ENCODE results near the gene ALKBH1. TPM values are rescaled to one million over a fixed set of nuclear protein-coding genes. Genes with fewer than 3 reads are reported as not detected.
"Not testable (repeated sequence)": the region's sequence is repeated elsewhere in the genome, so short reads cannot be mapped to it uniquely, and the experiment has no call there.

The ALKBH1 gene
- total and polyA plus RNA-seq, 2 donors (not counting 3 experiments of a cell fraction or from before 2014, with no cell fraction given) = 10.2 to 14.8 TPM

DNA sequence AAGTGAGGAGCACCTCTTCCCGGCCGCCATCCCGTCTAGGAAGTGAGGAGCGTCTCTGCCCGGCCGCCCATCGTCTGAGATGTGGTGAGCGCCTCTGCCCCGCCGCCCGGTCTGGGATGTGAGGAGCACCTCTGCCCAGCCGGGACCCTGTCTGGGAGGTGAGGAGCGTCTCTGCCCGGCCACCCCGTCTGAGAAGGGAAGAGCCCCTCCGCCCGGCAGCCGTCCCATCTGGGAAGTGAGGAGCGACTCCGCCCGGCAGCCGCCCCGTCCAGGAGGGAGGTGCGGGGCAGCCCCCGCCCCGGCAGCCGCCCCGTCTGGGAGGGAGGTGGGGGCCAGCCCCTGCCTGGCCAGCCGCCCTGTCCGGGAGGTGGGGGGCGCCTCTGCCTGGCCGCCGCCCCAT is 39.6 kb upstream of the ALKBH1 start:
- H3K27ac ChIP-seq (ENCODE audit: insufficient read depth, low read depth, low read length); H3K27me3 ChIP-seq (ENCODE audit: control insufficient read depth in 2 of 2, insufficient read depth in 2 of 2, low read length in 2 of 2); H3K9ac ChIP-seq (replicated peaks; ENCODE audit: extremely low read depth, insufficient read depth, low read length); H3K4me3 ChIP-seq (replicated peaks in 1 of 3; ENCODE audit: insufficient read depth in 1 of 3, low read depth in 1 of 3, low read length in 3 of 3); DNase-seq (ENCODE audit: low read depth, low spot score); H3K9me3 ChIP-seq (replicated peaks; ENCODE audit: control insufficient read depth, insufficient read depth, low read length); POLR2A ChIA-PET; dilution Hi-C loops (cut with MboI; ENCODE audit: extremely low pct_ligation_motif_present, low sequenced_read_pairs); H4K20me1 ChIP-seq (replicated peaks; ENCODE audit: control insufficient read depth, extremely low read depth, insufficient read depth, low read length); H2AFZ ChIP-seq (ENCODE audit: low read depth, low read length); BruUV-seq (replicated peaks); intact Hi-C loops (cut with micrococcal nuclease); H3K4me2 ChIP-seq (ENCODE audit: insufficient read depth, low read length); H3K9me1 ChIP-seq (replicated peaks; ENCODE audit: control insufficient read depth, extremely low read depth, insufficient read depth, low read length); FAIRE-seq; H3K4me1 ChIP-seq (ENCODE audit: control insufficient read depth, extremely low read depth, insufficient read depth, low read length): not testable (repeated sequence)
- peaks cover 7 to 11% of the 10 kb centered on the region in 2 experiments for H3K36me3 ChIP-seq (ENCODE audit: control insufficient read depth in 2 of 2, extremely low read depth in 1 of 2, insufficient read depth in 2 of 2, low read length in 2 of 2)
- peaks cover 29% of the 10 kb centered on the region for H3K79me2 ChIP-seq (ENCODE audit: control insufficient read depth, insufficient read depth, low read length)
- CTCF ChIA-PET = interaction anchor here (0.6 kb wide), 1 partner anchor 328 kb away, joined by 3 read pairs; no protein-coding TSS in a partner anchor

DNA sequence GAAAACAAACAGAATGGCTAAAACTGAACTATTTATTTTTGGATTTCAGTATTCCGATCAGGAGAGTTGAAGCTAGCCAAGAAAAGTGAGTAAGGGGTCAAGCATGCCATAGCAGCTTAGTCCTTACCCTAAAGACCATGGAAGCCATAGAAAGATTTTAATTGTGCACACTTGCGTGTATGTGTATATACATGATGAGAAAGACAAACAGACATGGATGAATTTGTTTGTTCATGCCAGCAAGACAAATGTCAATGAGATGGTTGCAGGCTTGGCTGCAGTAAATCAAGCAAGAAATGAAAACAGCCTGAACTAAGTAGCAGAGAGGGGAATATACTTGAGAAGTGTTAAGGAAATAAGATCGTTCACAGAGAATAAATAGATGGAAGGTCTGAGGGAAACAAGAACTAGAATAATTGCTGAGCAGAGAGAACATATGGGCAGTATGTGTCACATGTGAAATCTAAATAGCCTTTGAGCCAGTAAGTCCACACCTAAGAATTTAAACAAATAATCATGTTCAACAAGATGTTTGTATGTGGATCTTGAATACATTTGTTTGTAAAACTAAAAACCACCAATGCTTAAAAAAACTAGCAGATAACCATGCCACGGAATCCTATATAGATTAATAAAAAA is 38.4 kb upstream of the ALKBH1 start:
- Histone ChIP-seq H3K4me1 (ENCODE audit: control insufficient read depth, extremely low read depth, insufficient read depth, low read length) (no peaks in the 10 kb centered on the region), H3K27me3 (ENCODE audit: control insufficient read depth in 2 of 2, insufficient read depth in 2 of 2, low read length in 2 of 2) (no peaks in the 10 kb centered on the region), H3K9me3 (replicated peaks; ENCODE audit: control insufficient read depth, insufficient read depth, low read length) (no peaks in the 10 kb centered on the region), H3K4me2 (ENCODE audit: insufficient read depth, low read length) (no peak overlapping the region), H3K79me2 (ENCODE audit: control insufficient read depth, insufficient read depth, low read length) (peaks cover 26% of the 10 kb centered on the region), H3K4me3 (replicated peaks in 1 of 3; ENCODE audit: insufficient read depth in 1 of 3, low read depth in 1 of 3, low read length in 3 of 3) (no peak overlapping the region), H4K20me1 (replicated peaks; ENCODE audit: control insufficient read depth, extremely low read depth, insufficient read depth, low read length) (peaks cover 1% of the 10 kb centered on the region), H3K27ac (ENCODE audit: insufficient read depth, low read depth, low read length) (no peak overlapping the region), H2AFZ (ENCODE audit: low read depth, low read length) (no peak overlapping the region), H3K9me1 (replicated peaks; ENCODE audit: control insufficient read depth, extremely low read depth, insufficient read depth, low read length) (no peaks in the 10 kb centered on the region), H3K9ac (replicated peaks; ENCODE audit: extremely low read depth, insufficient read depth, low read length) (no peak overlapping the region), H3K36me3 (ENCODE audit: control insufficient read depth in 2 of 2, extremely low read depth in 1 of 2, insufficient read depth in 2 of 2, low read length in 2 of 2) (peaks cover 7 to 11% of the 10 kb centered on the region in 2 experiments)
- no peak for TF ChIP-seq EZH2 (IDR thresholded peaks at IDR 0.05; ENCODE audit: borderline replicate concordance, low read depth, low read length, severe bottlenecking)
- TF ChIP-seq, protein P1, sequence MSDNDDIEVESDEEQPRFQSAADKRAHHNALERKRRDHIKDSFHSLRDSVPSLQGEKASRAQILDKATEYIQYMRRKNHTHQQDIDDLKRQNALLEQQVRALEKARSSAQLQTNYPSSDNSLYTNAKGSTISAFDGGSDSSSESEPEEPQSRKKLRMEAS (IDR thresholded peaks at IDR 0.05; ENCODE audit: insufficient read depth, insufficient read length) = no peak
- DNase-seq (ENCODE audit: low read depth, low spot score) = no peak
- ChIA-PET CTCF (interaction anchor here (1.0 kb wide), 1 partner anchor 8 kb away, joined by 3 read pairs; no protein-coding TSS in a partner anchor), POLR2A (no interaction called here)
- BruUV-seq (replicated peaks) = no TSS peak
- no peak for FAIRE-seq
- intact Hi-C loops (cut with micrococcal nuclease) (no loop called here), dilution Hi-C loops (cut with MboI; ENCODE audit: extremely low pct_ligation_motif_present, low sequenced_read_pairs) (no loop called here)

All from endothelial cell of umbilical vein (primary cell).